Type B pancreatic cell (in vitro differentiated cells): ENCODE results near the gene MUC13. TPM values are rescaled to one million over a fixed set of nuclear protein-coding genes. Genes with fewer than 3 reads are reported as not detected.

ENCODE experiments used
- DNase-seq: peaks from one replicate; pipeline ENCODE4 v3.0.0; 2021; ENCODE audit warnings: mixed read lengths; ENCODE audit not compliant: unreplicated experiment; ENCODE audit errors: extremely low spot score
- H3K27ac Mint-ChIP-seq: 2 replicates; pipeline ENCODE4 v1.8.0; 2021; ENCODE audit warnings: mild to moderate bottlenecking, mixed read lengths
- H3K27me3 Mint-ChIP-seq: 2 replicates; pipeline ENCODE4 v1.8.0; 2021; ENCODE audit warnings: mixed read lengths
- H3K36me3 Mint-ChIP-seq: 2 replicates; pipeline ENCODE4 v1.8.0; 2021; ENCODE audit warnings: mixed read lengths
- H3K4me1 Mint-ChIP-seq: one replicate; pipeline ENCODE4 v1.8.0; 2021; ENCODE audit warnings: mixed read lengths; ENCODE audit not compliant: unreplicated experiment
- H3K4me3 Mint-ChIP-seq: 2 replicates; pipeline ENCODE4 v1.8.0; 2021; ENCODE audit warnings: mild to moderate bottlenecking, mixed read lengths
- H3K9me3 Mint-ChIP-seq: 2 replicates; pipeline ENCODE4 v1.8.0; 2021; ENCODE audit warnings: mixed read lengths
- total RNA-seq: library from RNA; stranded (reverse); gene quantifications from 2 replicates; pipeline ENCODE4 v1.2.1, GENCODE V29; 2021; ENCODE audit warnings: low replicate concordance
- TF ChIP-seq, protein P1 (sequence below): fragments of 200-600 bp; sonication (generic); conservative IDR thresholded peaks from 2 replicates; pipeline ENCODE4 v1.5.0; 2021; ENCODE audit warnings: antibody characterized with exemption, mild to moderate bottlenecking

MUC13 gene
- total RNA-seq, 1 donor from 2014 or later: 38.3 TPM

GRCh38 chr3:124967964-124968363 lies 33.4 kb upstream of the MUC13 start:
- peaks cover 8% of the 10 kb centered on the region for H3K4me1 Mint-ChIP-seq
- TF ChIP-seq, protein P1, sequence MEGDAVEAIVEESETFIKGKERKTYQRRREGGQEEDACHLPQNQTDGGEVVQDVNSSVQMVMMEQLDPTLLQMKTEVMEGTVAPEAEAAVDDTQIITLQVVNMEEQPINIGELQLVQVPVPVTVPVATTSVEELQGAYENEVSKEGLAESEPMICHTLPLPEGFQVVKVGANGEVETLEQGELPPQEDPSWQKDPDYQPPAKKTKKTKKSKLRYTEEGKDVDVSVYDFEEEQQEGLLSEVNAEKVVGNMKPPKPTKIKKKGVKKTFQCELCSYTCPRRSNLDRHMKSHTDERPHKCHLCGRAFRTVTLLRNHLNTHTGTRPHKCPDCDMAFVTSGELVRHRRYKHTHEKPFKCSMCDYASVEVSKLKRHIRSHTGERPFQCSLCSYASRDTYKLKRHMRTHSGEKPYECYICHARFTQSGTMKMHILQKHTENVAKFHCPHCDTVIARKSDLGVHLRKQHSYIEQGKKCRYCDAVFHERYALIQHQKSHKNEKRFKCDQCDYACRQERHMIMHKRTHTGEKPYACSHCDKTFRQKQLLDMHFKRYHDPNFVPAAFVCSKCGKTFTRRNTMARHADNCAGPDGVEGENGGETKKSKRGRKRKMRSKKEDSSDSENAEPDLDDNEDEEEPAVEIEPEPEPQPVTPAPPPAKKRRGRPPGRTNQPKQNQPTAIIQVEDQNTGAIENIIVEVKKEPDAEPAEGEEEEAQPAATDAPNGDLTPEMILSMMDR: no peak

GRCh38 chr3:124966521-124967445 lies 32.2 kb upstream of the MUC13 start:
- no peaks in the 10 kb centered on the region for H3K36me3 Mint-ChIP-seq
- peaks cover 8% of the 10 kb centered on the region for H3K4me1 Mint-ChIP-seq
- no peak overlapping the region for H3K27ac Mint-ChIP-seq
- H3K9me3 Mint-ChIP-seq: no peaks in the 10 kb centered on the region
- H3K4me3 Mint-ChIP-seq: no peak overlapping the region
- no peak for DNase-seq
- H3K27me3 Mint-ChIP-seq: no peaks in the 10 kb centered on the region
- TF ChIP-seq, protein P1: no peak

More at GRCh38 chr3:124967964-124968363, 33.4 kb upstream of the MUC13 start:
- Mint-ChIP-seq H3K9me3 (no peaks in the 10 kb centered on the region), H3K4me3 (no peak overlapping the region), H3K27me3 (no peaks in the 10 kb centered on the region), H3K27ac (no peak overlapping the region), H3K36me3 (no peaks in the 10 kb centered on the region)
- DNase-seq: no peak

DNA sequence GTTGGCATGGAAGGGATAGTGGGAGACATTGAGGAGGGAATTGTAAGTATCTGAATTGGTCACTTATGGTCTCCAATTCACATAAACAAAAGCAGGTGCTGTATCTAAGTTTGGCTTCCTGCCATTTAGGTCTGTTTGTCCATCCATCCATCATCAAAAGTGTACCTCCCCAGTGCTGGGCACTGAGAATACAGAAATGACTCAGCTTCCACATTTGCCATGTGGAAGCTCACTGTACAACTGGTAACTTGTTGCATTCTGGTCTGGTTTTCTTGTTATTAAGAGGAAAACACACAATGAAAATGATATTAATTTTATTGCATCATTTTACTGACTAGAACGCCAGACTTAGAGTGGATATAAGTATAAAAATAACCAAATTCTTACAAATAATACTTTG lies 30.9 kb upstream of the MUC13 start:
- H3K4me3 Mint-ChIP-seq: no peak overlapping the region
- no peak overlapping the region for H3K27ac Mint-ChIP-seq
- H3K27me3 Mint-ChIP-seq: no peaks in the 10 kb centered on the region
- DNase-seq: no peak
- TF ChIP-seq, protein P1: no peak
- H3K4me1 Mint-ChIP-seq: peaks cover 8% of the 10 kb centered on the region
- no peaks in the 10 kb centered on the region for H3K9me3 Mint-ChIP-seq
- no peaks in the 10 kb centered on the region for H3K36me3 Mint-ChIP-seq

DNA sequence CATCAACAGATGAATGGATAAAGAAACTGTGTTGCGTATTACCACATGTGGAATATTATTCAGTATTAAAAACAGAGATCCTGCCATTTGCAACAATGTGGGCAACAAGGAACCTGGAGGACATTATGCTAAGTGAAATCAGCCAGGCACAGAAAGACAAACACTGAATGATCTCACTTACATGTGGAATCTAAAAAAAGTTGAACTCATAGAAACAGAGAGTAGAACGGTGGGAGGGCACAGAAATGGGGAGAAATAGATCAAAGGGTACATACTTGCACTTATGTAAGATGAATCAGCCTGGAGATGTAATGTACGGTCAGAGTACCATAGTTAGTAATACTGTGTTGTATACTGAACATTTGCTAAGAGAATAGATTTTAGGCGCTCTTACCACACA lies 29.8 kb upstream of the MUC13 start:
- no peak for DNase-seq
- H3K27ac Mint-ChIP-seq: peak overlapping the region; percentile 10
- no peaks in the 10 kb centered on the region for H3K9me3 Mint-ChIP-seq
- no peak overlapping the region for H3K4me3 Mint-ChIP-seq
- TF ChIP-seq, protein P1: no peak
- no peaks in the 10 kb centered on the region for H3K27me3 Mint-ChIP-seq
- H3K4me1 Mint-ChIP-seq: peaks cover 8% of the 10 kb centered on the region
- no peaks in the 10 kb centered on the region for H3K36me3 Mint-ChIP-seq

GRCh38 chr3:124963755-124964154 lies 29.2 kb upstream of the MUC13 start:
- H3K36me3 Mint-ChIP-seq: no peaks in the 10 kb centered on the region
- H3K27ac Mint-ChIP-seq: peak overlapping the region; percentile 10
- H3K27me3 Mint-ChIP-seq: no peaks in the 10 kb centered on the region
- no peak for DNase-seq
- no peaks in the 10 kb centered on the region for H3K9me3 Mint-ChIP-seq
- TF ChIP-seq, protein P1: no peak
- no peak overlapping the region for H3K4me3 Mint-ChIP-seq
- peaks cover 8% of the 10 kb centered on the region for H3K4me1 Mint-ChIP-seq
